GM12878 (cell line): ENCODE data around the gene LDLRAD4. TPM values are rescaled to one million over a fixed set of nuclear protein-coding genes. Genes with fewer than 3 reads are reported as not detected.

ENCODE experiments used
- ATAC-seq: fragments of 200-7000 bp; cut with Tn5 transposase; 3 replicates; pipeline ENCODE4 v1.9.1; 2020; ENCODE audit warnings: mild to moderate bottlenecking, moderate library complexity
- BruUV-seq: library from RNA; stranded (reverse); fragments of 400-500 nt; replicated peaks from 2 replicates; lab custom pipeline; 2021; lab: Mats Ljungman, UMichigan
- CTCF ChIA-PET: fragments of 300-600 bp; sonication (Branson Sonifier 250); formaldehyde crosslinking; extraction: SDS; loops from one replicate; lab custom pipeline; 2021; ENCODE audit warnings: inconsistent platforms; lab: Yijun Ruan, JAX
- POLR2A ChIA-PET: fragments of 350-600 bp; formaldehyde crosslinking; extraction: SDS; loops from one replicate; lab custom pipeline; 2021; ENCODE audit warnings: inconsistent platforms; lab: Charles Lee
- RAD21 ChIA-PET: fragments of 300-600 bp; sonication (Branson Sonifier 250); formaldehyde crosslinking; loops from one replicate; lab custom pipeline; 2023; ENCODE audit warnings: antibody characterized with exemption; ENCODE audit not compliant: unreplicated experiment; lab: Charles Lee
- SMC1A ChIA-PET: fragments of 300-600 bp; sonication (Branson Sonifier 250); formaldehyde crosslinking; loops from one replicate; lab custom pipeline; 2023; ENCODE audit not compliant: unreplicated experiment, uncharacterized antibody; lab: Charles Lee
- DNase-seq: peaks from one replicate; pipeline ENCODE4 v3.0.0-alpha.2; 2011; ENCODE audit warnings: low read depth, low spot score
- FAIRE-seq: peaks from 3 replicates; lab custom pipeline; 2011; peaks lifted over from hg19 to GRCh38; lab: Jason Lieb, UNC
- H2AFZ ChIP-seq: 2 replicates; pipeline ENCODE4 v1.6.0; 2011; ENCODE audit warnings: low read depth, low read length, control low read depth; ENCODE audit not compliant: control insufficient read depth
- H3K27ac ChIP-seq: 2 replicates; pipeline ENCODE4 v1.5.1; 2011; ENCODE audit warnings: control low read depth; ENCODE audit not compliant: control insufficient read depth, insufficient read depth
- H3K27me3 ChIP-seq, 2 experiments: replicated peaks in 1 of 2; 2 replicates each; pipeline versions ENCODE4 v1.6.0 to v1.6.1; 2011; ENCODE audit warnings: low read length in 1 of 2; ENCODE audit not compliant: control insufficient read depth in 2 of 2, insufficient read depth in 2 of 2
- H3K36me3 ChIP-seq, 2 experiments: 2 replicates each; pipeline ENCODE4 v1.5.1; 2011; ENCODE audit warnings: low read length in 1 of 2; ENCODE audit not compliant: control insufficient read depth in 2 of 2, insufficient read depth in 2 of 2
- H3K4me1 ChIP-seq: 2 replicates; pipeline ENCODE4 v1.6.1; 2011; ENCODE audit warnings: mild to moderate bottlenecking, low read length, moderate library complexity, mixed read lengths; ENCODE audit not compliant: control insufficient read depth, insufficient read depth
- H3K4me2 ChIP-seq: 2 replicates; pipeline ENCODE4 v1.6.0; 2011; ENCODE audit warnings: control low read depth; ENCODE audit not compliant: control insufficient read depth, insufficient read depth
- H3K4me3 ChIP-seq: fragments of 200-600 bp; sonication (generic); 2 replicates; pipeline ENCODE4 v1.5.1; 2016
- H3K79me2 ChIP-seq: 2 replicates; pipeline ENCODE4 v1.6.0; 2011; ENCODE audit warnings: low read length; ENCODE audit not compliant: control insufficient read depth, insufficient read depth
- H3K9ac ChIP-seq: 2 replicates; pipeline ENCODE4 v1.8.0; 2011; ENCODE audit warnings: low read length, control low read depth, mixed read lengths; ENCODE audit not compliant: control insufficient read depth, insufficient read depth
- H3K9me3 ChIP-seq: replicated peaks from 3 replicates; pipeline ENCODE4 v1.5.1; 2011; ENCODE audit warnings: mild to moderate bottlenecking, low read length; ENCODE audit not compliant: control insufficient read depth, insufficient read depth
- H4K20me1 ChIP-seq: 2 replicates; pipeline ENCODE4 v1.6.0; 2011; ENCODE audit not compliant: control insufficient read depth, insufficient read depth
- CBX5 ChIP-seq: sonication (generic); IDR thresholded peaks from 2 replicates; pipeline ENCODE4 v1.6.1; 2016; ENCODE audit warnings: low read depth, moderate library complexity, mild to moderate bottlenecking, inconsistent platforms
- IKZF1 ChIP-seq: fragments of 450-650 bp; conservative IDR thresholded peaks from 2 replicates; pipeline ENCODE4 v1.6.1; 2017; ENCODE audit warnings: antibody characterized with exemption, mild to moderate bottlenecking
- IRF4 ChIP-seq: IDR thresholded peaks from 2 replicates; pipeline ENCODE4 v1.6.1; 2011; ENCODE audit warnings: low read depth, low read length
- RAD51 ChIP-seq: fragments of 450-650 bp; IDR thresholded peaks from 2 replicates; pipeline ENCODE4 v1.6.1; 2016; ENCODE audit warnings: moderate library complexity, mild to moderate bottlenecking, inconsistent platforms
- RUNX3 ChIP-seq: IDR thresholded peaks from 2 replicates; pipeline ENCODE4 v1.6.1; 2012; ENCODE audit warnings: low read length, inconsistent platforms
- SMAD5 ChIP-seq: IDR thresholded peaks from 2 replicates; pipeline ENCODE4 v1.6.1; 2016; ENCODE audit warnings: antibody characterized with exemption, low read depth
- SMARCA5 ChIP-seq: fragments of 450-650 bp; IDR thresholded peaks from 2 replicates; pipeline ENCODE4 v1.6.1; 2017; ENCODE audit warnings: mild to moderate bottlenecking
- SMC3 ChIP-seq: IDR thresholded peaks from 2 replicates; pipeline ENCODE4 v1.6.1; 2011; ENCODE audit warnings: low read length, improper control_type of control experiment, borderline replicate concordance
- WRNIP1 ChIP-seq: IDR thresholded peaks from 2 replicates; pipeline ENCODE4 v1.6.1; 2011; ENCODE audit warnings: low read depth, low read length, improper control_type of control experiment, borderline replicate concordance
- whole genome bisulfite sequencing: methylation state at CpG from one replicate; pipeline ENCODE4 v1.1.6; 2016; ENCODE audit warnings: low lambda C conversion rate; ENCODE audit not compliant: insufficient replicate concordance, insufficient coverage; ENCODE audit errors: missing lambda C conversion rate; 5-methylcytosine and 5-hydroxymethylcytosine counted together
- in situ Hi-C: fragments of 300-500 bp; cut with MboI; formaldehyde crosslinking; loops from 9 replicates; pipeline ENCODE4 v1.14.3; 2018; ENCODE audit warnings: mixed read lengths
- intact Hi-C: fragments of 100-400 bp; cut with micrococcal nuclease; formaldehyde crosslinking; loops from one replicate; pipeline ENCODE4 v1.14.2; 2022; ENCODE audit not compliant: unreplicated experiment
- polyA plus RNA-seq, 11 experiments: library from polyadenylated mRNA; depleted of rRNA in 4 of 11; unstranded in 6 of 11; stranded (reverse) in 5 of 11; fragments of >200 nt; fragmentation: Nextera tagmentation in 4 of 11; fragmentation: Illumina TruSeq in 1 of 11; extraction: Ambion mirVana in 4 of 11; extraction: Trizol in 1 of 11; gene quantifications; 1 replicate in 1 of 11; 2 replicates in 10 of 11; pipeline versions ENCODE4 v1.2.1 to v1.2.3, GENCODE V29; 2011 to 2016; ENCODE audit warnings: inconsistent platforms in 2 of 11, missing spikeins in 2 of 11, low read depth in 1 of 11
- total RNA-seq, 4 experiments: library from RNA; depleted of rRNA in 3 of 4; stranded (reverse); fragments of >200 nt in 3 of 4; fragmentation: Illumina TruSeq in 1 of 4; extraction: Trizol in 1 of 4; gene quantifications; 2 replicates each; pipeline versions ENCODE4 v1.2.1 to v1.2.3, GENCODE V29; 2013 to 2021
- TF ChIP-seq, protein P1 (sequence below): IDR thresholded peaks from 2 replicates; pipeline ENCODE4 v1.6.1; 2011; ENCODE audit warnings: low read depth, mild to moderate bottlenecking, low read length, moderate library complexity, borderline replicate concordance; ENCODE audit errors: extremely low read depth
- TF ChIP-seq, protein P2 (sequence below): fragments of 450-650 bp; IDR thresholded peaks from 2 replicates; pipeline ENCODE4 v1.6.1; 2016; ENCODE audit warnings: mild to moderate bottlenecking

LDLRAD4 gene
- total and polyA plus RNA-seq, 10 of the 15 experiments (the other 5 are each of a cell fraction or from before 2014, with no cell fraction given), result 2.7 to 16.8 (median 11.2) TPM

DNA sequence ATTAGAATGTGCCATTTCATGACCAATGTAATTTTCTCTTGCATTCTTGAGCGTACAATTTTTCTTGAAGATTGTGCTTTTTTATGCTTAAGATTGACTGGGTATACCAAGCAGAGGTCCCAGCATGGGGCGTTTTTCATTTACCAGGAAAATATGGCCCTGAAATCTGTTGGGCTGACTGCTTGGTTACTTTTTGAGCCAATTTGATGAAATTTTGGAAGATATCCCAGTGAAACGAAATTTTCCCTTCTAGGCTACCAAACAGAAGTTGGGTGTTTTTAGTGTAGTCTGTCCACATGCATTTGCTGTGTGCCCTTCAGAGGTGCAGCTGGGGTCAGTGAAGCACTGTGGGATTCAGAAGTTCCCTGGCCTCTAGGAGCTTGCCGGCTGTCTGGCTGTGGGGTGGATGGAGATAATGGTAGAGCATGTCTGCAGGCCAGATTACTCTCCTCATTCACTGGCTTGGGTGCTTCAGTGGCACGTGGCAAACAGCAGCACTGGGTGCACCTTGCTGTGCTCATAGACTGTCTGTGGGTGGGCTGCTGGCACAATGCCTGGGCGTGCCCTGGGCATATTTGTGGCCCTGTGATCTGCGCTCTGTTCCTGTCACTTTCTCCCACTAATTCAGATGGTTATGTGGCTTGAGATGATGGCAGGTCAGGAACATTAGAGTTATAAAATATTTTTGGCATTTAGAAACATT lies 73.3 kb downstream of the LDLRAD4 start (continued):
- TF ChIP-seq, protein P1, sequence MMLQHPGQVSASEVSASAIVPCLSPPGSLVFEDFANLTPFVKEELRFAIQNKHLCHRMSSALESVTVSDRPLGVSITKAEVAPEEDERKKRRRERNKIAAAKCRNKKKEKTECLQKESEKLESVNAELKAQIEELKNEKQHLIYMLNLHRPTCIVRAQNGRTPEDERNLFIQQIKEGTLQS, result no peak
- TF ChIP-seq RAD51 (no peak), SMC3 (no peak), IRF4 (no peak), SMARCA5 (no peak), IKZF1 (no peak)
- TF ChIP-seq, all 136 proteins: peak for 0

DNA sequence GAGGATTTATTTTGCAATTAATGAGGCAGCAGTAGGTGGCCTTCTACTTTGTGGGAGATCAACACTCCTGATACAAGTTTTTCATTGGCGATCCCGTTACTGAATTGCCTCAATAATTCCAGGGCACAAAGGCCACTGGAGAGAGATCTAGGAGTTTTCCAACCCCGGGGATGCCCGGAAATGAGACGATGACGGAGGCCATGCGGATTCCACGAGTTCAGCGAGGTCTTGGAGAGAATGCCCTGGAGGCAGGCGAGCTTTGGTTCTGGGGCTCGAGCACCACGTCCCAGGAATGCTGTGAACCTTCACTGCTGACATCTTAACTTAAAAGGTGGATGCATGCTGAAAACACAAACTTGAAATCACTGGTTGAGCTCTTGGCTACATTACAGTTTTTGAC lies 74.2 kb downstream of the LDLRAD4 start:
- no peak for FAIRE-seq
- intact Hi-C loops, result loop anchor here (10.0 kb wide), 1 partner anchor 58 kb away; no protein-coding TSS in a partner anchor
- Histone ChIP-seq H3K79me2 (no peaks in the 10 kb centered on the region), H3K9me3 (no peaks in the 10 kb centered on the region), H2AFZ (no peak overlapping the region)
- in situ Hi-C loops, result no loop called here
- 78% methylated on average over 12 of the region's 12 CpGs for WGBS
- POLR2A ChIA-PET, result no interaction called here
- SMC1A ChIA-PET, result no interaction called here
- no TSS peak for BruUV-seq
- TF ChIP-seq WRNIP1 (no peak), SMAD5 (no peak), CBX5 (no peak), RUNX3 (no peak)
- TF ChIP-seq, protein P2, sequence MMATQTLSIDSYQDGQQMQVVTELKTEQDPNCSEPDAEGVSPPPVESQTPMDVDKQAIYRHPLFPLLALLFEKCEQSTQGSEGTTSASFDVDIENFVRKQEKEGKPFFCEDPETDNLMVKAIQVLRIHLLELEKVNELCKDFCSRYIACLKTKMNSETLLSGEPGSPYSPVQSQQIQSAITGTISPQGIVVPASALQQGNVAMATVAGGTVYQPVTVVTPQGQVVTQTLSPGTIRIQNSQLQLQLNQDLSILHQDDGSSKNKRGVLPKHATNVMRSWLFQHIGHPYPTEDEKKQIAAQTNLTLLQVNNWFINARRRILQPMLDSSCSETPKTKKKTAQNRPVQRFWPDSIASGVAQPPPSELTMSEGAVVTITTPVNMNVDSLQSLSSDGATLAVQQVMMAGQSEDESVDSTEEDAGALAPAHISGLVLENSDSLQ, result no peak
- TF ChIP-seq, all 136 proteins: peak for 0
- no peaks in the 10 kb centered on the region for H3K4me1 ChIP-seq
- H4K20me1 ChIP-seq, result no peaks in the 10 kb centered on the region
- CTCF ChIA-PET, result no interaction called here
- no peak overlapping the region for H3K4me2 ChIP-seq
- RAD21 ChIA-PET, result no interaction called here
- no peak for DNase-seq
- H3K4me3 ChIP-seq, result no peak overlapping the region
- H3K27ac ChIP-seq, result no peak overlapping the region
- no peak overlapping the region for H3K9ac ChIP-seq
- no peak for ATAC-seq
- H3K36me3 ChIP-seq, result no peaks in the 10 kb centered on the region
- H3K27me3 ChIP-seq, result no peaks in the 10 kb centered on the region; a peak in 1 of 4 replicates
